Measurements from ENCODE around the gene OLFML1. TPM values are rescaled to one million over a fixed set of nuclear protein-coding genes. Genes with fewer than 3 reads are reported as not detected.

The OLFML1 gene
- total and polyA plus RNA-seq, 2 of the 8 experiments (the other 6 are each of a cell fraction or from before 2014, with no cell fraction given), result 0.24 TPM; not detected in 1

GRCh38 chr11:7530013-7530640 is 44.8 kb downstream of the OLFML1 start:
- Histone ChIP-seq H2BK15ac (ENCODE audit: low read length) (no peak overlapping the region), H2BK12ac (ENCODE audit: low read depth, low read length) (no peak overlapping the region), H3K9me3 (ENCODE audit: insufficient read depth in 2 of 2, low read depth in 1 of 2, low read length in 1 of 2) (no peaks in the 10 kb centered on the region), H3K56ac (replicated peaks; ENCODE audit: insufficient read length, low read depth, low read length) (no peak overlapping the region), H2AFZ (ENCODE audit: low read length) (no peak overlapping the region), H3K36me3 (ENCODE audit: control insufficient read depth in 2 of 4, insufficient read depth in 4 of 4, low read length in 3 of 4) (no peaks in the 10 kb centered on the region), H4K91ac (replicated peaks; ENCODE audit: insufficient read length, low read length) (no peak overlapping the region), H3K4ac (replicated peaks; ENCODE audit: insufficient read length, low read depth, low read length) (no peak overlapping the region), H2AK5ac (ENCODE audit: low read depth, low read length) (no peak overlapping the region), H3K23ac (ENCODE audit: insufficient read length) (no peak overlapping the region), H4K20me1 (replicated peaks in 1 of 2; ENCODE audit: control insufficient read depth in 1 of 2, insufficient read depth in 2 of 2, low read length in 2 of 2) (no peaks in the 10 kb centered on the region), H3K4me1 (replicated peaks in 1 of 4; ENCODE audit: control insufficient read depth in 3 of 4, insufficient read depth in 4 of 4, low read length in 3 of 4) (no peaks in the 10 kb centered on the region; a peak in 1 of 7 replicates), H3K27ac (ENCODE audit: low read depth, low read length) (no peak overlapping the region), H3K27me3 (replicated peaks in 1 of 4; ENCODE audit: control insufficient read depth in 3 of 4, extremely low read depth in 1 of 4, insufficient read depth in 3 of 4, low read length in 3 of 4) (no peaks in the 10 kb centered on the region), H3K4me2 (ENCODE audit: insufficient read depth in 1 of 2, low read depth in 2 of 2, low read length in 2 of 2) (no peak overlapping the region), H3K14ac (ENCODE audit: insufficient read length) (no peak overlapping the region), H3K23me2 (ENCODE audit: low read depth, low read length) (no peaks in the 10 kb centered on the region), H2BK120ac (replicated peaks; ENCODE audit: low read depth, low read length) (no peak overlapping the region), H3K4me3 (ENCODE audit: extremely low read depth in 1 of 4, insufficient read depth in 2 of 4, low read depth in 3 of 4, low read length in 4 of 4) (no peak overlapping the region), H2BK20ac (ENCODE audit: low read length) (no peak overlapping the region), H3K79me2 (ENCODE audit: control insufficient read depth in 1 of 2, insufficient read depth in 2 of 2, low read length in 2 of 2) (no peaks in the 10 kb centered on the region), H3K79me1 (ENCODE audit: low read depth, low read length) (no peaks in the 10 kb centered on the region), H2BK5ac (ENCODE audit: low read depth, low read length) (no peak overlapping the region), H4K8ac (ENCODE audit: extremely low read depth, insufficient read depth, low read length) (no peak overlapping the region), H3K18ac (ENCODE audit: extremely low read depth, low read length) (no peak overlapping the region), H3K9ac (replicated peaks in 1 of 4; ENCODE audit: extremely low read depth in 1 of 4, low read depth in 3 of 4, low read length in 3 of 4) (no peak overlapping the region), H4K5ac (ENCODE audit: insufficient read length, low read depth, low read length) (no peak overlapping the region)
- 81% methylated on average over 1 of the region's 1 CpG; no CpG with 5 or more reads in 1 of the 2 experiments for WGBS, 2 experiments (ENCODE audit: extremely low coverage in 1 of 2, insufficient coverage in 1 of 2, insufficient read length in 1 of 2, insufficient replicate concordance in 2 of 2, low coverage in 1 of 2, low lambda C conversion rate in 2 of 2, missing lambda C conversion rate in 1 of 2)
- CTCF ChIA-PET (ENCODE audit: partially characterized antibody), result interaction anchor here (0.6 to 2.0 kb wide), 8 partner anchors 9 to 433 kb away, joined by 3 to 6 read pairs (median 4); no protein-coding TSS in a partner anchor
- no peak for FAIRE-seq
- no peak for DNase-seq (ENCODE audit: low read depth in 1 of 2, low spot score in 2 of 2)
- POLR2A ChIA-PET (ENCODE audit: partially characterized antibody), result no interaction called here
- TF ChIP-seq JUND (IDR thresholded peaks at IDR 0.05; ENCODE audit: low read length) (no peak), SP4 (IDR thresholded peaks at IDR 0.05; ENCODE audit: low read length) (no peak), RAD21 (IDR thresholded peaks at IDR 0.05 in 1 of 2, conservative IDR thresholded peaks at IDR 0.05 in 1 of 2; ENCODE audit: low read depth in 2 of 2, low read length in 2 of 2) (no peak), CREB1 (IDR thresholded peaks at IDR 0.05) (no peak), RXRA (IDR thresholded peaks at IDR 0.05; ENCODE audit: insufficient read depth, low read depth, low read length) (no peak), ASH2L (IDR thresholded peaks at IDR 0.05; ENCODE audit: low read length) (no peak), FOSL1 (IDR thresholded peaks at IDR 0.05; ENCODE audit: insufficient read depth, low read depth, low read length) (no peak), ZNF274 (IDR thresholded peaks at IDR 0.05; ENCODE audit: borderline replicate concordance, extremely low read depth, low read length) (no peak), TBP (IDR thresholded peaks at IDR 0.05; ENCODE audit: low read depth, low read length) (no peak), PHF8 (conservative IDR thresholded peaks at IDR 0.05; ENCODE audit: low read depth, low read length) (no peak), JUN (IDR thresholded peaks at IDR 0.05; ENCODE audit: low read depth, low read length) (no peak), POLR2AphosphoS5 (IDR thresholded peaks at IDR 0.05; ENCODE audit: low read depth, low read length) (no peak)
